Stimulated activated CD4-positive, alpha-beta T cell treated with anti-CD3 and anti-CD28 coated beads, Interleukin-2, amount 100 ng/mL, for 24 hours (primary cell): ENCODE results near the gene KIF15.
"Not testable (repeated sequence)": the region's sequence is repeated elsewhere in the genome, so short reads cannot be mapped to it uniquely, and the experiment has no call there.

ENCODE experiments used
- DNase-seq, 2 donors: peaks; one replicate each; pipeline ENCODE4 v3.0.0-alpha.2; 2020

KIF15 gene

GRCh38 chr3:44761424-44762169 is at the start of gene KIF15, which contains the start of gene KIAA1143:
Gene KIF15, plus strand, starts transcription at chr3:44761794. Its CDS starts 72 bp downstream, at chr3:44761866.
Gene KIAA1143, minus strand, starts transcription at chr3:44761619. Its CDS starts 17 bp downstream, at chr3:44761602.
- peak; percentile 99 for DNase-seq

- DNase-seq, result peak; percentile 54 to 72
Observed at GRCh38 chr3:44712455-44713075, 49.0 kb upstream of the KIF15 start, which contains the start of gene ZNF502. Gene ZNF502, plus strand, starts transcription at chr3:44712660. Its CDS starts 7,602 bp downstream, at chr3:44720262.

GRCh38 chr3:44721231-44722102 is 40.1 kb upstream of the KIF15 start:
- no peak for DNase-seq

- no peak for DNase-seq
Observed at GRCh38 chr3:44722103-44722401, 39.5 kb upstream of the KIF15 start.

GRCh38 chr3:44729384-44729910 is 32.1 kb upstream of the KIF15 start, which contains the start of gene ZNF501:
Gene ZNF501, plus strand, starts transcription at chr3:44729635. Its CDS starts 4,787 bp downstream, at chr3:44734422.
- DNase-seq, result peak; percentile 85 to 90

GRCh38 chr3:44734646-44735168 is 26.9 kb upstream of the KIF15 start:
- no peak for DNase-seq

- DNase-seq, result peak in 1 of 2 donors; percentile 3
Observed at GRCh38 chr3:44761101-44761423, 532 bp upstream of the KIF15 start.

- no peak for DNase-seq
Observed at GRCh38 chr3:44762170-44762677, 630 bp downstream of the KIF15 start.

- no peak for DNase-seq
Observed at GRCh38 chr3:44762690-44763089, 1.1 kb downstream of the KIF15 start.

- no peak for DNase-seq
Observed at GRCh38 chr3:44764248-44764647, 2.7 kb downstream of the KIF15 start.

- DNase-seq, result no peak
Observed at GRCh38 chr3:44771424-44772098, 10.0 kb downstream of the KIF15 start.

GRCh38 chr3:44772099-44772442 is 10.5 kb downstream of the KIF15 start:
- DNase-seq, result no peak

- no peak for DNase-seq
Observed at GRCh38 chr3:44782891-44783290, 21.3 kb downstream of the KIF15 start.

GRCh38 chr3:44795197-44795596 is 33.6 kb downstream of the KIF15 start:
- DNase-seq, result no peak

- no peak for DNase-seq
Observed at GRCh38 chr3:44802011-44802410, 40.4 kb downstream of the KIF15 start.

GRCh38 chr3:44803298-44803697 is 41.7 kb downstream of the KIF15 start:
- no peak for DNase-seq

- DNase-seq, result no peak
Observed at GRCh38 chr3:44805960-44806359, 44.4 kb downstream of the KIF15 start.

- no peak for DNase-seq
Observed at GRCh38 chr3:44814751-44815150, 53.2 kb downstream of the KIF15 start.

- not testable (repeated sequence) for DNase-seq
Observed at GRCh38 chr3:44816334-44816733, 54.7 kb downstream of the KIF15 start.

- not testable (repeated sequence) for DNase-seq
Observed at GRCh38 chr3:44821206-44821605, 59.6 kb downstream of the KIF15 start.

GRCh38 chr3:44825264-44825925 is 63.8 kb downstream of the KIF15 start:
- DNase-seq, result no peak

GRCh38 chr3:44827196-44827595 is 65.6 kb downstream of the KIF15 start:
- DNase-seq, result no peak
